OCI-LY7 (cell line): ENCODE measurements around the gene EDDM13.

Experiments used
- EZH2phosphoT487 ChIP-seq: fragments of 200-600 bp; sonication (generic); IDR thresholded peaks from 2 replicates; pipeline ENCODE4 v1.6.1; 2018; ENCODE audit warnings: low read depth, borderline replicate concordance, mild to moderate bottlenecking, mixed run types, antibody characterized with exemption, low read length, moderate library complexity, mixed read lengths
- TF ChIP-seq, protein P1 (sequence below): fragments of 200-600 bp; sonication (generic); conservative IDR thresholded peaks from 2 replicates; pipeline ENCODE4 v1.5.1; 2014; ENCODE audit warnings: mild to moderate bottlenecking, antibody characterized with exemption, low read length, moderate library complexity, mixed read lengths

DNA sequence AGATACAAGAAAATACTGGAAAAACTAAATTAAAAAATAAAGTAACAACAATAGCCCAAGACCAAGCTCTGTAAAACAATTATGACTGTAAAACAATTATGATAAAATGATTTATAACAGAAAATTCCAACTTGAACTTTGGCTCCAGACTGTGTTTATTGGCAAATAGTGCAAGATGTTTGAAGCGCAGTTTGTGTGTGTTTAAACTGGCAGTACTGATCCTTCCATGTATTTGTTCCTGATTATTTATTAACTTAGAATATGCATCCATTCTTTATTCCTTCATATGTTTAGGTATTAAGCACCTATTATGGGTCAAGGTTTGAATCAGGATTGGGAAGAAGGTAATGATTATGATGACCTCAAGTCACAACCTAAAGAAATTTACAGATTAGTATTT lies 83.0 kb downstream of the EDDM13 start:
- TF ChIP-seq, protein P1, sequence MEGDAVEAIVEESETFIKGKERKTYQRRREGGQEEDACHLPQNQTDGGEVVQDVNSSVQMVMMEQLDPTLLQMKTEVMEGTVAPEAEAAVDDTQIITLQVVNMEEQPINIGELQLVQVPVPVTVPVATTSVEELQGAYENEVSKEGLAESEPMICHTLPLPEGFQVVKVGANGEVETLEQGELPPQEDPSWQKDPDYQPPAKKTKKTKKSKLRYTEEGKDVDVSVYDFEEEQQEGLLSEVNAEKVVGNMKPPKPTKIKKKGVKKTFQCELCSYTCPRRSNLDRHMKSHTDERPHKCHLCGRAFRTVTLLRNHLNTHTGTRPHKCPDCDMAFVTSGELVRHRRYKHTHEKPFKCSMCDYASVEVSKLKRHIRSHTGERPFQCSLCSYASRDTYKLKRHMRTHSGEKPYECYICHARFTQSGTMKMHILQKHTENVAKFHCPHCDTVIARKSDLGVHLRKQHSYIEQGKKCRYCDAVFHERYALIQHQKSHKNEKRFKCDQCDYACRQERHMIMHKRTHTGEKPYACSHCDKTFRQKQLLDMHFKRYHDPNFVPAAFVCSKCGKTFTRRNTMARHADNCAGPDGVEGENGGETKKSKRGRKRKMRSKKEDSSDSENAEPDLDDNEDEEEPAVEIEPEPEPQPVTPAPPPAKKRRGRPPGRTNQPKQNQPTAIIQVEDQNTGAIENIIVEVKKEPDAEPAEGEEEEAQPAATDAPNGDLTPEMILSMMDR: no peak
- TF ChIP-seq EZH2phosphoT487: no peak
